HTR-8/SVneo (cell line): ENCODE measurements around the gene LDLRAD4.
A peak's percentile ranks its signal among the peaks of the same experiment; 100 is the strongest.

Experiments used
- DNase-seq: peaks from one replicate; pipeline ENCODE4 v3.0.0; 2011; ENCODE audit warnings: low spot score, mixed read lengths; ENCODE audit not compliant: insufficient read length
- FAIRE-seq: peaks from 2 replicates; lab custom pipeline; 2011; peaks lifted over from hg19 to GRCh38; lab: Jason Lieb, UNC

Gene LDLRAD4

GRCh38 chr18:13278062-13278630, 59.6 kb downstream of the LDLRAD4 start:
- DNase-seq (no peak), FAIRE-seq (no peak)

GRCh38 chr18:13279181-13280069, 60.9 kb downstream of the LDLRAD4 start:
- no peak for FAIRE-seq
- DNase-seq = no peak

DNA sequence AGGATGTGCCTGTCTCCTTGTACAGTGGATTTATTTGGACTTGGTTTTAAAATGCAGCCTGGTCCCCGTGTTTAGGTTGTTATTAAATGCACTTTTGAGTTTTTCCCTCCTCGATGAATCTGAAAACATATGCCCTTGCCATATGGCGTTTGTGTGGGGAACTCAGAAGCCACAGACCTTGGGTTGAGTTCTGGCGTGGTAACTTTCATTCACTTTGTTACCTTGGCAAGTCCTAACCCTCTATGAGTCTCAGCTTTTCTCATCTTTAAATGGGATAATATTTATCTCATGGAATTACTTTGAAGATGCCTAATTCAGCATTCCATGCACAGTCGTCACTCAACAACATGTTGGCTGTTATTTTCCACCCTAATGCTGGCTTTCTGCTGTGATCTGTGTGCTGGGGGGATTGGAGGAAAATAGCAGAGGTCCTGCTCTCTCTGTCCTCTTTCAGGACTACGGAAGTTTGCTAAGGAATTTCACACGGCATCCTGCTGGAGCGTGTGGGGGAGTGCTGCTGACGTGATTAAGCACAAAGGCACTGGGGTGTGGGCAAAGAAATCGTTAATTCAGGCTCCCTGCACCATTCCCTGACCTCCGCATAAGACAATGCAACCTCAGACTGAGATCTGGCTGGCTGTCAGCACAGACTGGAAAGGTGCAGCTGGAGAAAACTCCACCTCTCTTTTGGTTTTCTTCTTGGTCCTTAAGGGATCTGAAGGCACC, 61.7 kb downstream of the LDLRAD4 start:
- DNase-seq (peak; percentile 33), FAIRE-seq (no peak)

GRCh38 chr18:13281406-13281805, 62.8 kb downstream of the LDLRAD4 start:
- FAIRE-seq = no peak
- no peak for DNase-seq

GRCh38 chr18:13283746-13284145, 65.2 kb downstream of the LDLRAD4 start:
- DNase-seq (no peak), FAIRE-seq (no peak)

GRCh38 chr18:13284330-13285027, 65.9 kb downstream of the LDLRAD4 start:
- FAIRE-seq = no peak
- no peak for DNase-seq

- DNase-seq (no peak), FAIRE-seq (no peak)
Measured at GRCh38 chr18:13285874-13286273, 67.3 kb downstream of the LDLRAD4 start.

DNA sequence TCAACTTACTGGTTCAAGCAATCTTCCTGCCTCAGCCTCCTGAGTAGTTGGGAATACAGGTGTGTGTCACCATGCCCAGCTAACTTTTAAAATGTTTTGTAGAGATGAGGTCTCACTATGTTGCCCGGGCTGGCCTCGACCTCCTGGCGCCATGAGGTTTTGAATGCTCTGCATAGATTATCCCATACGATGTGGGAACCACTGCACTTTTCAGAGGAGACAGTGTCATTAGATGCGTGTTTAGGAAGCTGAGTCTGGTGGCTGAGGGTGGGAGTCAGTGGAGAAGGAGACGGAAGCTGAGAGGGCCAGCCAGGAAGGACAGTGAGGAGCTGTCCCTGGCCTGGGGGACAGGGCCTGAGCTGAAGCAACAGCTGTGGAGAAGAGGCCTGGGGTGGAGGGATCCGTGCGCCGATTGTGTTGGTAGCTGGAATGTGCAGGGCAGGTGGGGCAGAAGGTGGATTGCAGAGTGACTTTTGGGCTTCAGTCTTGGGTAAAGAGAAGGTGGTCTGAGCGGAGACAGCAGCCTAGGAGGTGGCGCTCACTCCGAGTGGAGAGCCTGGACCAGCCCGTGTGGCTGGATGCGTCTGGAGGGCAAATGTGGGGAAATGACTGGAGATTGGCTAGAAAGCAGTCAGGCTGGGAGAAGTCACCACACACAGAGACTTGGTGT, 68.0 kb downstream of the LDLRAD4 start:
- no peak for DNase-seq
- no peak for FAIRE-seq

DNA sequence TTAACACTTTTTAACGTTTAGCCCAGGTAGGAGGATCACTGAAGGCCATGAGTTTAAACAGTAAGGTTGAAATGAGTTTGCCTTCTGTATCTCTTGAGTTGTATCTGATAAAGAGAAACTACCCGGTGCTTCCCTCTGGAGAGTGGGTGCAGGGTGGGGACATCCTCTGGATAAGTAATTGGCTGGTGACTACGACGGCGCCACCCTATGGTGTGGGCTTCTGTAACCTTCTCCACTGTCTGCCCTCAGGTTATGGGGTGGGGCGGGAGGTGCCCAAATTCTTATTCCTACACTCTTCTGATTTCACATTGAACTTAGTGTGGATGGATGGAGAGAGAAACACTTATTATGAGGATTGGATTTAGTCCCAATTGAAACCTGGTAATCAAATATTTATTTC, 68.8 kb downstream of the LDLRAD4 start:
- FAIRE-seq = no peak

DNA sequence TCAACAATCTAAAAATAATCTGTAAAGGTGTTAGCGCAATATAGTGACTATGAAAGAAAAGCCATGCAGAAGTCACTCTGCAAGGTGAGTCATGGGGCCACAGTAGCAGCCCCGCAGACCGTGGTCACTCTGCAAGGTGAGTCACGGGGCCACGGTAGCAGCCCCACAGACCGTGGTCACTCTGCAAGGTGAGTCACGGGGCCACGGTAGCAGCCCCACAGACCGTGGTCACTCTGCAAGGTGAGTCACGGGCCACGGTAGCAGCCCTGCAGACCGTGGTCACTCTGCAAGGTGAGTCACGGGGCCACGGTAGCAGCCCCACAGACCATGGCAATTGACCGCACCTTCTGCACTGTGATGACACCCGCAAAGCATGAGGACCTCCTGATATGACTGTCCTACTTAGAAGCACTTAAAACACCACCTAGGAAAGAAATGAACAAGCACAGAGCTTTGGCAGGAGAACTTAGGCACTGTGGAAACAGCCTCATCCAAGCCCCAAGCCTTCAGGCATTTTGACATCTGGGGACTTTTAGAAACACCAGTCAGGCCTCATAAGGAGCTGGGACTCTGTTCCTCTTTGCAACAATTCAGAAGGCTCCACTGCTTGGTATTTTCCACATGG, 70.1 kb downstream of the LDLRAD4 start:
- FAIRE-seq (no peak), DNase-seq (no peak)

More for the DNA sequence above, 68.8 kb downstream of the LDLRAD4 start:
- DNase-seq = no peak

DNA sequence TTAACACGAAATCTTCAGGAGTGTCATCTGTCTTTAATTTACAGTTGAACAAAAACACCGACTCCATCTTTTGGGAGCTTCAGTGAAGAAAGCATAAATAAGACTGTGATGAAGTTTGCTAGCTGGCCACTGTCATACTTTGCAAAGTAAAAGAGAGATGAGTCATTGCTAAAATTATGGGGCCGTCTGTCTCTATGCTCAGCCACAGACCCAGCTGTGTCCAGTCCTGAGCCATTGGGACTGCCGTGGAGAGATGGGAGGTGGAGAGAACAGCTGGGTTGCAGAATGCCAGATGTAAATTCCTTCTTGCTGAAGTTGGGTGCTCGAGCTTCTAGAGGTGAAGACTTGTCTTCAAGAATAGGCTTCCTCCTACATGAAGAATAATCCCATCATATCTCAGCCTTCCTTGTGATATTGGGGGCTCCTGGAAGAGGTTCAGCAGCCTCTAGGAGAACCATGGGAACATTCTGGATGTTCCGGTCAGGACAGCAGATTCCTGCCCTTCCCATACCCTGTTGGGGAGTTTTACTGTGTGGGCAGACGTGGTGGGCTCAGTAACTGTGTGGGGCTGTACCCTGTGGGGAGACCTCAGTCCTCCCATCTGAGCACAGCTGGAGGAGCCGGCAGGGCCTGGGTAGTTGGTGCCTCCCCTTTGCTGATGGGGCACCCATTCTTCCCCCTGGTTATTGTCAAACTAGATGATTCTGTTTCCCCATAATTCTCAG, 71.1 kb downstream of the LDLRAD4 start:
- no peak for FAIRE-seq

GRCh38 chr18:13290856-13291271, 72.3 kb downstream of the LDLRAD4 start:
- FAIRE-seq = no peak
- DNase-seq = no peak

More for the DNA sequence above, 71.1 kb downstream of the LDLRAD4 start:
- DNase-seq = no peak

- FAIRE-seq (no peak), DNase-seq (no peak)
Measured at GRCh38 chr18:13291299-13291698, 72.7 kb downstream of the LDLRAD4 start.

DNA sequence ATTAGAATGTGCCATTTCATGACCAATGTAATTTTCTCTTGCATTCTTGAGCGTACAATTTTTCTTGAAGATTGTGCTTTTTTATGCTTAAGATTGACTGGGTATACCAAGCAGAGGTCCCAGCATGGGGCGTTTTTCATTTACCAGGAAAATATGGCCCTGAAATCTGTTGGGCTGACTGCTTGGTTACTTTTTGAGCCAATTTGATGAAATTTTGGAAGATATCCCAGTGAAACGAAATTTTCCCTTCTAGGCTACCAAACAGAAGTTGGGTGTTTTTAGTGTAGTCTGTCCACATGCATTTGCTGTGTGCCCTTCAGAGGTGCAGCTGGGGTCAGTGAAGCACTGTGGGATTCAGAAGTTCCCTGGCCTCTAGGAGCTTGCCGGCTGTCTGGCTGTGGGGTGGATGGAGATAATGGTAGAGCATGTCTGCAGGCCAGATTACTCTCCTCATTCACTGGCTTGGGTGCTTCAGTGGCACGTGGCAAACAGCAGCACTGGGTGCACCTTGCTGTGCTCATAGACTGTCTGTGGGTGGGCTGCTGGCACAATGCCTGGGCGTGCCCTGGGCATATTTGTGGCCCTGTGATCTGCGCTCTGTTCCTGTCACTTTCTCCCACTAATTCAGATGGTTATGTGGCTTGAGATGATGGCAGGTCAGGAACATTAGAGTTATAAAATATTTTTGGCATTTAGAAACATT, 73.3 kb downstream of the LDLRAD4 start:
- no peak for DNase-seq
- no peak for FAIRE-seq

DNA sequence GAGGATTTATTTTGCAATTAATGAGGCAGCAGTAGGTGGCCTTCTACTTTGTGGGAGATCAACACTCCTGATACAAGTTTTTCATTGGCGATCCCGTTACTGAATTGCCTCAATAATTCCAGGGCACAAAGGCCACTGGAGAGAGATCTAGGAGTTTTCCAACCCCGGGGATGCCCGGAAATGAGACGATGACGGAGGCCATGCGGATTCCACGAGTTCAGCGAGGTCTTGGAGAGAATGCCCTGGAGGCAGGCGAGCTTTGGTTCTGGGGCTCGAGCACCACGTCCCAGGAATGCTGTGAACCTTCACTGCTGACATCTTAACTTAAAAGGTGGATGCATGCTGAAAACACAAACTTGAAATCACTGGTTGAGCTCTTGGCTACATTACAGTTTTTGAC, 74.2 kb downstream of the LDLRAD4 start:
- no peak for FAIRE-seq
- DNase-seq = no peak

- DNase-seq (no peak), FAIRE-seq (no peak)
Measured at GRCh38 chr18:13294309-13294708, 75.7 kb downstream of the LDLRAD4 start.

DNA sequence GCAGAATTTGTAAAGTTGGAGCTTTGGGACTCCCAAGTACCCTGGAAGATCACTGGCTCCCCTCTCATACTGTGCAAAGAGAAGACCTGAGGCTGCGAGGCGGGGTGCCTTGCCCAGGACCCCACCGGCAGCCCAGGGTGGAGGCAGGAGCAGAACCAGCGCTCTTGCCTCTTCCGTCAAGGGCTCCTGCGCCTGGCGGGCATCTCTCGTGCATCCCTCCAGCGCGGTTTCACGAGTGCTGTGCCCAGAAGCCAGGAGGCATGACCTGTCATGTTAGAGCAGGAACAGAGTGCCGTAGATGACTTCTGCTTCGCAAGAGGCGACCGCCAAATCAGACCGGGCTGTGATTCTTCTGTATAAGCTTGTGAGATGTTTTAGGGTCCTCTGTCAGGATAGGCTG, 77.3 kb downstream of the LDLRAD4 start:
- FAIRE-seq = no peak
- no peak for DNase-seq

GRCh38 chr18:13296867-13297574, 78.5 kb downstream of the LDLRAD4 start:
- DNase-seq = no peak
- no peak for FAIRE-seq
